A673 (cell line): ENCODE data around the gene CCDC77. TPM values are rescaled to one million over a fixed set of nuclear protein-coding genes. Genes with fewer than 3 reads are reported as not detected.

ENCODE experiments used
- BruUV-seq: library from RNA; stranded (reverse); fragments of 400-500 nt; replicated peaks from 2 replicates; lab custom pipeline; 2021; lab: Mats Ljungman, UMichigan
- CTCF ChIA-PET: fragments of 300-600 bp; sonication (Branson Sonifier 250); formaldehyde crosslinking; loops from one replicate; lab custom pipeline; 2022; ENCODE audit warnings: antibody characterized with exemption; lab: Charles Lee
- POLR2A ChIA-PET: fragments of 300-600 bp; sonication (Branson Sonifier 250); formaldehyde crosslinking; loops from one replicate; lab custom pipeline; 2022; ENCODE audit warnings: antibody characterized with exemption; ENCODE audit not compliant: low non-redundant PET; lab: Charles Lee
- DNase-seq: peaks from one replicate; pipeline ENCODE4 v3.0.0-alpha.2; 2015; ENCODE audit warnings: low spot score
- H3K27ac ChIP-seq: fragments of 200-600 bp; sonication (generic); 2 replicates; pipeline ENCODE4 v1.5.1; 2016; ENCODE audit warnings: mixed run types, low read depth, mild to moderate bottlenecking, mixed read lengths, antibody characterized with exemption, low read length; ENCODE audit not compliant: poor library complexity, severe bottlenecking
- H3K27me3 ChIP-seq: fragments of 200-600 bp; sonication (generic); replicated peaks from 2 replicates; pipeline ENCODE4 v1.6.1; 2017; ENCODE audit warnings: mixed run types, low read depth, mild to moderate bottlenecking, mixed read lengths, antibody characterized with exemption, low read length; ENCODE audit not compliant: insufficient read depth, poor library complexity
- H3K36me3 ChIP-seq: fragments of 200-600 bp; sonication (generic); 2 replicates; pipeline ENCODE4 v1.6.1; 2016; ENCODE audit warnings: mixed run types, mild to moderate bottlenecking, mixed read lengths, antibody characterized with exemption, low read length; ENCODE audit not compliant: insufficient read depth, poor library complexity, severe bottlenecking
- H3K4me1 ChIP-seq: fragments of 200-600 bp; sonication (generic); 2 replicates; pipeline ENCODE4 v1.6.1; 2017; ENCODE audit warnings: mixed run types, mild to moderate bottlenecking, mixed read lengths, antibody characterized with exemption, low read length; ENCODE audit not compliant: insufficient read depth, poor library complexity, severe bottlenecking
- H3K4me3 ChIP-seq: fragments of 200-600 bp; sonication (generic); 2 replicates; pipeline ENCODE4 v1.5.1; 2016; ENCODE audit warnings: low read depth, mixed run types, mild to moderate bottlenecking, mixed read lengths, low read length; ENCODE audit not compliant: poor library complexity, severe bottlenecking
- H3K9me3 ChIP-seq: fragments of 200-600 bp; sonication (generic); 2 replicates; pipeline ENCODE4 v1.6.1; 2016; ENCODE audit warnings: mixed run types, low read depth, mild to moderate bottlenecking, mixed read lengths, antibody characterized with exemption, low read length; ENCODE audit not compliant: poor library complexity, severe bottlenecking
- EZH2 ChIP-seq: fragments of 200-600 bp; sonication (generic); IDR thresholded peaks from 2 replicates; pipeline ENCODE4 v1.6.1; 2017; ENCODE audit warnings: borderline replicate concordance, low read depth, mild to moderate bottlenecking, mixed read lengths, antibody characterized with exemption, low read length; ENCODE audit not compliant: poor library complexity, severe bottlenecking
- intact Hi-C: fragments of 100-400 bp; cut with micrococcal nuclease; formaldehyde crosslinking; loops from one replicate; pipeline ENCODE4 v1.10.0; 2022; ENCODE audit not compliant: unreplicated experiment
- total RNA-seq: library from RNA; stranded (reverse); gene quantifications from 2 replicates; pipeline ENCODE4 v1.2.3, GENCODE V29; 2021
- TF ChIP-seq, protein P1 (sequence below): fragments of 300-800, 200-600 bp; sonication (generic); conservative IDR thresholded peaks from 2 replicates; pipeline ENCODE4 v1.5.1; 2017; ENCODE audit warnings: low read depth, mild to moderate bottlenecking, antibody characterized with exemption, low read length, moderate library complexity, mixed read lengths

Gene CCDC77
- total RNA-seq, 1 experiment from 2014 or later = 44.4 TPM

DNA sequence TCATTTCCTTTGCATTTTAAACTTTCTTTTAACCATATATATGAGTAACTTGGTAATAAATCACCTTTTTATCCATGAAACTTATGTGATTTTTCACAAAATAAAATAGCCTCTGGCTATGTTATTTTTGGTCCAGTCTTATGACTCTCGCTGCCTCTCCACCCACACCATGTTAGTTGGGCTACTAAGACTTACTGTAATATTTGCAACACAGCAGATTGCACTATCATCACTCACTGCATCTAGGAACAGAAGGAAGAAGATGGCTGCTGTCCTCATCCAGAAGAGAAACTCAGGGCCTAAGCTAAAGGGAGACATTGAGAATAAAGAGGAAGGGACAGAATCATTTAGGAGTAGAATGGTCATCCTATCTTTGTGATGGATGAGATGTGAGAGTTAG lies 45.7 kb downstream of the CCDC77 start:
- BruUV-seq = no TSS peak
- intact Hi-C loops = no loop called here
- Histone ChIP-seq H3K4me1 (no peaks in the 10 kb centered on the region), H3K27me3 (no peaks in the 10 kb centered on the region), H3K27ac (no peak overlapping the region), H3K9me3 (no peaks in the 10 kb centered on the region), H3K4me3 (no peak overlapping the region), H3K36me3 (peaks cover 5% of the 10 kb centered on the region)
- TF ChIP-seq EZH2 = no peak
- TF ChIP-seq, protein P1, sequence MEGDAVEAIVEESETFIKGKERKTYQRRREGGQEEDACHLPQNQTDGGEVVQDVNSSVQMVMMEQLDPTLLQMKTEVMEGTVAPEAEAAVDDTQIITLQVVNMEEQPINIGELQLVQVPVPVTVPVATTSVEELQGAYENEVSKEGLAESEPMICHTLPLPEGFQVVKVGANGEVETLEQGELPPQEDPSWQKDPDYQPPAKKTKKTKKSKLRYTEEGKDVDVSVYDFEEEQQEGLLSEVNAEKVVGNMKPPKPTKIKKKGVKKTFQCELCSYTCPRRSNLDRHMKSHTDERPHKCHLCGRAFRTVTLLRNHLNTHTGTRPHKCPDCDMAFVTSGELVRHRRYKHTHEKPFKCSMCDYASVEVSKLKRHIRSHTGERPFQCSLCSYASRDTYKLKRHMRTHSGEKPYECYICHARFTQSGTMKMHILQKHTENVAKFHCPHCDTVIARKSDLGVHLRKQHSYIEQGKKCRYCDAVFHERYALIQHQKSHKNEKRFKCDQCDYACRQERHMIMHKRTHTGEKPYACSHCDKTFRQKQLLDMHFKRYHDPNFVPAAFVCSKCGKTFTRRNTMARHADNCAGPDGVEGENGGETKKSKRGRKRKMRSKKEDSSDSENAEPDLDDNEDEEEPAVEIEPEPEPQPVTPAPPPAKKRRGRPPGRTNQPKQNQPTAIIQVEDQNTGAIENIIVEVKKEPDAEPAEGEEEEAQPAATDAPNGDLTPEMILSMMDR = no peak
- no peak for DNase-seq
- ChIA-PET POLR2A (no interaction called here), CTCF (no interaction called here)

DNA sequence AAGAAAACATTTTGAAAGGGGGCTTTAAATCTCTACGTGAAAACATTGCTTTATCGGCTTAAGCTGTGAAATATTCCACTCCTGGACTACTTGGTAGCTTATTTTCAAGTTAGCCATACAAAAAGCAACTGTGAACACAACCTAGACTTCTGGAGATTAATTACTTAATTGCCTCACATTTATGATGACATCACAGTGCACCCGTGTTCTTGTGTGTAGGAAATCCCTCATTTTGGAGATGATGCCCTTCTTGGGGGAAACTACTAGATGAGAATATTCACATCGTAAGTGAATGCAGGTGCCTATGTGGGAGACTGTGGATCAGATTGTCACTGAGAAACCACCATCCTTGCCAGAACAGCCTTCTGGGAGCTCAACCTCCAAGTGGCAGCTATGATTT lies 47.8 kb downstream of the CCDC77 start:
- CTCF ChIA-PET = no interaction called here
- H3K4me1 ChIP-seq = no peaks in the 10 kb centered on the region
- POLR2A ChIA-PET = interaction anchor here (0.5 kb wide), 1 partner anchor 54 kb away, joined by 4 read pairs; no protein-coding TSS in a partner anchor
- intact Hi-C loops = no loop called here
- H3K36me3 ChIP-seq = no peaks in the 10 kb centered on the region
- no peak overlapping the region for H3K27ac ChIP-seq
- TF ChIP-seq, protein P1 = no peak
- no peak for TF ChIP-seq EZH2
- no peaks in the 10 kb centered on the region for H3K27me3 ChIP-seq
- DNase-seq = no peak
- H3K4me3 ChIP-seq = no peak overlapping the region
- H3K9me3 ChIP-seq = no peaks in the 10 kb centered on the region
- BruUV-seq = no TSS peak

DNA sequence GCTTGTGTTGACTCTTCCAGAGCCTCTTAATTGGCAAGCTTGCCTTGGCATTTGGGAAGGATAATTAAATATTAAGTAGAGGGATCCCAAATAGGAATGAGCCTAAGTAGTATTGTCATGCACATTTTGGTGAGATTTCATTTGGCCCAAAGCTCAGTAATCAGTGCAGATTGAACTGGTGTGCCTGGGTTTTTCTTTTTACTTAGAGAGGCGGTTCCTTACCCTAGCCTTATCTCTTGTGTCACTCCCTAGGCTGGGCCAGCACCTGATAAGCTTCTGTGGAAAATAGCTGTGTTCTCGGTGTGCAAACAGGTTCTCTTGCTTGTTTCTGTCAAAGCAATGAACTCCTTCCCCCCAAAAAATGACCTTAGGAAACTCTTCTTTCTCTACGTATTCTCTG lies 49.0 kb downstream of the CCDC77 start:
- Histone ChIP-seq H3K27me3 (no peaks in the 10 kb centered on the region), H3K27ac (no peak overlapping the region), H3K36me3 (no peaks in the 10 kb centered on the region), H3K4me1 (no peaks in the 10 kb centered on the region), H3K9me3 (no peaks in the 10 kb centered on the region), H3K4me3 (no peak overlapping the region)
- no peak for DNase-seq
- intact Hi-C loops = no loop called here
- CTCF ChIA-PET = no interaction called here
- no TSS peak for BruUV-seq
- no peak for TF ChIP-seq EZH2
- TF ChIP-seq, protein P1 = no peak
- POLR2A ChIA-PET = no interaction called here
